ENCODE results near the gene ATF6B. TPM values are rescaled to one million over a fixed set of nuclear protein-coding genes. Genes with fewer than 3 reads are reported as not detected.

Gene ATF6B
- total and polyA plus RNA-seq, 2 of the 8 experiments (the other 6 are each of a cell fraction or from before 2014, with no cell fraction given) = 38.1 to 42.2 TPM

DNA sequence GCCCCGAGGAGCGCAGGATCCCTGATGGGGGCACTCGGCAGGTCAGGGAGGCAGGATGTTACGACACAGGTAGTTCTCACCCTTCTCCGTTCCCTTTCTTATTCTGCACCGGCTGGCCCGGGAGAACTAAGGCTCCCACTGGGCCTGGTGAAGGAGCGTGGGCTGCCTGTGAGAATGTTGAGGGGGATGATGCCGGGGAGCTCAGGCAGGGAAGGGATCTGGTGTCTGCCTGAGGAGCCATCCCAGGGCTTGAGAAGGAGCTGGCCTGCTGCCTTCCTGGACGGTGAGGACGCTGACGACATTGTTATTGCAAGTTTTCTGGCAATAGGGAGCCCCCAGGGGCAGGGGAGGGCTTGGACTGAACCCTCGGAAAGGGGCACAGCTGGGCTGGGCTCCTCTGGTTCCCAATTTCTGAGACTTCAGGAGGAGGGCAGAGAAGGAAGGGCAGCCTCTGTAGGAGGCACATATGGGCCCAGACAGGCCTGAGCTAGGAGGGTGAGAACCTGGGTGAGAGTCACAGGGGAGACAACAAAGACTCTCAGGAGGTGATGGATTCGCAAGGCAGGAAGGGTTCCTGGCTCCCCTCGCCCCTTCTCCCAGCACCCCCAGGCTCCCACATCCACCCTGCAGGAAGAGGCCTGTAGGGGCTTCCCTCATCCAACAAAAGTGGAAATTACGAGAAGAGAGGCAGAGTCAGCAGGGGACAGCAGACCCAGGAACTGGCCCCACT lies 57.1 kb downstream of the ATF6B start (continued):
- TF ChIP-seq TAF7 (optimal IDR thresholded peaks at IDR 0.05; ENCODE audit: borderline replicate concordance, low read depth, low read length) (no peak), CTBP2 (IDR thresholded peaks at IDR 0.05; ENCODE audit: borderline replicate concordance, insufficient read depth, insufficient read length, low read length) (no peak), POLR2A (IDR thresholded peaks at IDR 0.05; ENCODE audit: control extremely low read depth in 1 of 2, low read depth in 2 of 2, low read length in 2 of 2) (no peak), GABPA (IDR thresholded peaks at IDR 0.05; ENCODE audit: borderline replicate concordance, insufficient read depth, low read length) (no peak), GTF2F1 (IDR thresholded peaks at IDR 0.05; ENCODE audit: borderline replicate concordance, low read depth, low read length) (no peak), PHF8 (conservative IDR thresholded peaks at IDR 0.05; ENCODE audit: low read depth, low read length) (no peak)
- TF ChIP-seq, protein P1, sequence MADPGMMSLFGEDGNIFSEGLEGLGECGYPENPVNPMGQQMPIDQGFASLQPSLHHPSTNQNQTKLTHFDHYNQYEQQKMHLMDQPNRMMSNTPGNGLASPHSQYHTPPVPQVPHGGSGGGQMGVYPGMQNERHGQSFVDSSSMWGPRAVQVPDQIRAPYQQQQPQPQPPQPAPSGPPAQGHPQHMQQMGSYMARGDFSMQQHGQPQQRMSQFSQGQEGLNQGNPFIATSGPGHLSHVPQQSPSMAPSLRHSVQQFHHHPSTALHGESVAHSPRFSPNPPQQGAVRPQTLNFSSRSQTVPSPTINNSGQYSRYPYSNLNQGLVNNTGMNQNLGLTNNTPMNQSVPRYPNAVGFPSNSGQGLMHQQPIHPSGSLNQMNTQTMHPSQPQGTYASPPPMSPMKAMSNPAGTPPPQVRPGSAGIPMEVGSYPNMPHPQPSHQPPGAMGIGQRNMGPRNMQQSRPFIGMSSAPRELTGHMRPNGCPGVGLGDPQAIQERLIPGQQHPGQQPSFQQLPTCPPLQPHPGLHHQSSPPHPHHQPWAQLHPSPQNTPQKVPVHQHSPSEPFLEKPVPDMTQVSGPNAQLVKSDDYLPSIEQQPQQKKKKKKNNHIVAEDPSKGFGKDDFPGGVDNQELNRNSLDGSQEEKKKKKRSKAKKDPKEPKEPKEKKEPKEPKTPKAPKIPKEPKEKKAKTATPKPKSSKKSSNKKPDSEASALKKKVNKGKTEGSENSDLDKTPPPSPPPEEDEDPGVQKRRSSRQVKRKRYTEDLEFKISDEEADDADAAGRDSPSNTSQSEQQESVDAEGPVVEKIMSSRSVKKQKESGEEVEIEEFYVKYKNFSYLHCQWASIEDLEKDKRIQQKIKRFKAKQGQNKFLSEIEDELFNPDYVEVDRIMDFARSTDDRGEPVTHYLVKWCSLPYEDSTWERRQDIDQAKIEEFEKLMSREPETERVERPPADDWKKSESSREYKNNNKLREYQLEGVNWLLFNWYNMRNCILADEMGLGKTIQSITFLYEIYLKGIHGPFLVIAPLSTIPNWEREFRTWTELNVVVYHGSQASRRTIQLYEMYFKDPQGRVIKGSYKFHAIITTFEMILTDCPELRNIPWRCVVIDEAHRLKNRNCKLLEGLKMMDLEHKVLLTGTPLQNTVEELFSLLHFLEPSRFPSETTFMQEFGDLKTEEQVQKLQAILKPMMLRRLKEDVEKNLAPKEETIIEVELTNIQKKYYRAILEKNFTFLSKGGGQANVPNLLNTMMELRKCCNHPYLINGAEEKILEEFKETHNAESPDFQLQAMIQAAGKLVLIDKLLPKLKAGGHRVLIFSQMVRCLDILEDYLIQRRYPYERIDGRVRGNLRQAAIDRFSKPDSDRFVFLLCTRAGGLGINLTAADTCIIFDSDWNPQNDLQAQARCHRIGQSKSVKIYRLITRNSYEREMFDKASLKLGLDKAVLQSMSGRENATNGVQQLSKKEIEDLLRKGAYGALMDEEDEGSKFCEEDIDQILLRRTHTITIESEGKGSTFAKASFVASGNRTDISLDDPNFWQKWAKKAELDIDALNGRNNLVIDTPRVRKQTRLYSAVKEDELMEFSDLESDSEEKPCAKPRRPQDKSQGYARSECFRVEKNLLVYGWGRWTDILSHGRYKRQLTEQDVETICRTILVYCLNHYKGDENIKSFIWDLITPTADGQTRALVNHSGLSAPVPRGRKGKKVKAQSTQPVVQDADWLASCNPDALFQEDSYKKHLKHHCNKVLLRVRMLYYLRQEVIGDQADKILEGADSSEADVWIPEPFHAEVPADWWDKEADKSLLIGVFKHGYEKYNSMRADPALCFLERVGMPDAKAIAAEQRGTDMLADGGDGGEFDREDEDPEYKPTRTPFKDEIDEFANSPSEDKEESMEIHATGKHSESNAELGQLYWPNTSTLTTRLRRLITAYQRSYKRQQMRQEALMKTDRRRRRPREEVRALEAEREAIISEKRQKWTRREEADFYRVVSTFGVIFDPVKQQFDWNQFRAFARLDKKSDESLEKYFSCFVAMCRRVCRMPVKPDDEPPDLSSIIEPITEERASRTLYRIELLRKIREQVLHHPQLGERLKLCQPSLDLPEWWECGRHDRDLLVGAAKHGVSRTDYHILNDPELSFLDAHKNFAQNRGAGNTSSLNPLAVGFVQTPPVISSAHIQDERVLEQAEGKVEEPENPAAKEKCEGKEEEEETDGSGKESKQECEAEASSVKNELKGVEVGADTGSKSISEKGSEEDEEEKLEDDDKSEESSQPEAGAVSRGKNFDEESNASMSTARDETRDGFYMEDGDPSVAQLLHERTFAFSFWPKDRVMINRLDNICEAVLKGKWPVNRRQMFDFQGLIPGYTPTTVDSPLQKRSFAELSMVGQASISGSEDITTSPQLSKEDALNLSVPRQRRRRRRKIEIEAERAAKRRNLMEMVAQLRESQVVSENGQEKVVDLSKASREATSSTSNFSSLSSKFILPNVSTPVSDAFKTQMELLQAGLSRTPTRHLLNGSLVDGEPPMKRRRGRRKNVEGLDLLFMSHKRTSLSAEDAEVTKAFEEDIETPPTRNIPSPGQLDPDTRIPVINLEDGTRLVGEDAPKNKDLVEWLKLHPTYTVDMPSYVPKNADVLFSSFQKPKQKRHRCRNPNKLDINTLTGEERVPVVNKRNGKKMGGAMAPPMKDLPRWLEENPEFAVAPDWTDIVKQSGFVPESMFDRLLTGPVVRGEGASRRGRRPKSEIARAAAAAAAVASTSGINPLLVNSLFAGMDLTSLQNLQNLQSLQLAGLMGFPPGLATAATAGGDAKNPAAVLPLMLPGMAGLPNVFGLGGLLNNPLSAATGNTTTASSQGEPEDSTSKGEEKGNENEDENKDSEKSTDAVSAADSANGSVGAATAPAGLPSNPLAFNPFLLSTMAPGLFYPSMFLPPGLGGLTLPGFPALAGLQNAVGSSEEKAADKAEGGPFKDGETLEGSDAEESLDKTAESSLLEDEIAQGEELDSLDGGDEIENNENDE (IDR thresholded peaks at IDR 0.05; ENCODE audit: insufficient replicate concordance, low read length) = no peak

Measured in H1 (cell line).